Measurements from ENCODE around the gene ISCU.
"Not testable (repeated sequence)": the region's sequence is repeated elsewhere in the genome, so short reads cannot be mapped to it uniquely, and the experiment has no call there.

The ISCU gene

GRCh38 chr12:108612788-108613282 is 50.4 kb downstream of the ISCU start:
- intact Hi-C loops (cut with DNase I) = no loop called here
- no peak for DNase-seq

DNA sequence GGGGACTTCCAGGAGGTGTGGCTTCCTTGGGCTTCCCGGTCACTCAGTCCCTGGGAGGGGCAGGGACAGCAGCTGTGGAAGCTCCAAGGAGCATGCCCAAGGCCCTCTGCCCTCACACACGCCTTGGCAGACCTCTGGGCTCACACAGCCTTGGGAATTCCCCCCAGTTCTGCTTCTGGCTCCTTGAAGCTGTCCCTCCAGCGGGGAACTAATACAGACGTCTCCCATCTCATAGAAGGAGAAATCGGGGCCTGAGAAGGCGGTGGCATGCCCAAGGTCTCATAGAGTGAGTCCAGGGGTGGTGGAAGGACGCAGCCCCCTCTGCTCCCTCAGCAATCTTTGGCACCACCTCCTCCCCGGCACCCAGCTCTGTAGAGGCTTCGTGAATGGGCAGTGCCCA is 51.2 kb downstream of the ISCU start:
- no peak for DNase-seq
- intact Hi-C loops (cut with DNase I) = no loop called here

DNA sequence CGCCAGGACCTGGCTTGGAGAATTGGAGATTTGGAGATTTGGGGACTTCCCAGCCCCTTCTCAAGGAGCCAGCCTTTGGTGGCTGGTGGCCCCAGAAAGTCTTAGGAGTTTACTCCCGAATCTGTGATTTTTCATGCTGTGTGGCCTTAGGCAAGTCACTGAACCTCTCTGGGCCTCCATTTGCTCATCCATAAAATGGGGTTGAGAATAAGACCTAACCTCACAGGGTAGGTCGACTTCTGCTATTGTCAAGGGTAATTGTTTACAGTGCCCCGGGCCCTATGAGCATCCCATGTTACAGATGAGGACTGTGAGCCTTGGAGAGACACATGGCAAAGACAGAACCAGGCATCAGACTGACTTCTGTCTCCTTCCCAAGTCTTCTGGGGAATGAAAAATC is 51.6 kb downstream of the ISCU start:
- no peak for DNase-seq
- intact Hi-C loops (cut with DNase I) = no loop called here

GRCh38 chr12:108614639-108615038 is 52.2 kb downstream of the ISCU start:
- intact Hi-C loops (cut with DNase I) = no loop called here

DNA sequence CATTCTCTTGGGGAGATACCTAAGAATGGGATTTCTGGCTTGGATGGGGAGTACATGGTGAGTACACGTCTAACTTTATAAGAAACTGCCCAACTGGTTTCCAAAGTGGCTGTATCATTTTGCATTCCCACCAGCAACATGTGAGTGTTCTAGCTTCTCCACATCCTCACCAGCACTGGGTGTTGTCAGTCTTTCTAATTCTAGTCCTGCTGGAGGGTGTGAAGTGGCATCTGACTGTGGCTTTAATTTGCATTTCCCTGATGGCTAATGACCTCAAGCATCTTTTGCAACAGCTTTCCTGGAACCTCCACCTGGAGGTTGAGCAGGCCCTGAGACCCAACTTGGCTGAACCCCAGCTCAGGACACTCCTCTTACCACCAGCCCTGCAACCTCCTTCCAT is 53.5 kb downstream of the ISCU start:
- intact Hi-C loops (cut with DNase I) = no loop called here
- peak in 1 of 10 donors; percentile 20 for DNase-seq

More at GRCh38 chr12:108614639-108615038, 52.2 kb downstream of the ISCU start:
- DNase-seq = peak in 1 of 10 donors; percentile 41

DNA sequence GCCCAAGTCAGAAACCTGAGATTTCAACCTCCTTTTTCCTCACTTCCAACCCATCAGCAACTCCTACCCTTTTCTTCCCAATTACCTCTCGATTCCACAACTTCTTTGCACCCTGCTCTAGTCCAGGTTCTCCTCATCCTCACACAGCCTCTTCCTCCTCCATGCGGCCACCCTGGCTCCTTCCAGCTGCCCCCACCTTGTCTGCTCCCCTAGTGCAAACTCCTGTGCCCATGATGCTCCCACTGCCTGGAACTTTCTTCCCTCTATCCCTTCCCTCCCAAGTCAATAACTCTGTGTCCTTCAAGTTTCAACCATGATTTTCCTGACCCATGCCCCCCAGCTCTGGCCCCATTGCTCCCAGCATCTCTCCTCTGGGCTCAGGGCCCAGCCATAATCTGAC is 54.0 kb downstream of the ISCU start:
- DNase-seq = no peak
- intact Hi-C loops (cut with DNase I) = no loop called here

DNA sequence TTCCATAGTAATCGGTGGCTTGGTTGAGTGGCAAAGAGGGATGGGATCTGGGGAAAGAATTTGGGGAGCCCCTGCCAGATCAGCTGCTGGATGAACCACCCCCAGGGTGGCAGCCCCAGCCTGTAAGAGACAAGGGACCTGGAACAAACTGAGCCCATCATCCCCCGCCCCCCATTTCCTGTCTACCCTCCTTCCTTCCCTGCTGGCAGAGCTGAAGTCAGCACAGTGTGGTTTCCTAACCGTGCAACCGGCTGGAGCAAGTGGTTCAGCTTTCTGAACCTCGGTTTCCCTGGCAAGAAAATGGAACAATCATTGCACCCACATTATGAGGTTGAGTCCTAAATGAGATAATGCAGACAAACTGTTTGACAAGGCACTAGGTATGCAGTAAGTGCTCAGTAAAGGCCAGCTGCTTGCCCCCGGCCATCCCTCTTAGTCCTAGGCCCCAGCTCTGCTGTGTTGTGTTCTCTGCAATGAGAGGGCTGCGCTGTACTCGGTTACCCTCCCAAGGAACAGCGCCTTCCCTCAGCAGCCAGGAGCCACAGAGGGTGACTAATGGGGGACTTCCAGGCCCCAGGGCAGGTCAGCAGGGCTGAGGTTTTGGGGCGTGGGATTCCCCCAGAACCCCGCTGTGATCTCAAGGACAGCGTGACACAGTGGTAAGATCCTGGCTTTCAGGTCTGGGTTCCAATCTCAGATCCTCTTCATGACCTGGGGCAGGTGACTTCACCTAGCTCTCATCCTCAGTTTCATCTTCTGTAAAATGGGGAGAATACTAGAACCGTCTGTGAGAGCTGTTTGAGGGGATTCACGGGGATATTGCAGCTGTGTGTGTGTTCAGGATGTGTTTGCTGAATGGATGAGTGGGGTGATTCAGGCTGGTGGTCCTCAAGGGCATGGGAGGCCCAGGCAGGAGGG is 54.8 kb downstream of the ISCU start:
- DNase-seq = peak in 1 of 10 donors; percentile 41
- intact Hi-C loops (cut with DNase I) = no loop called here

GRCh38 chr12:108618079-108618952 is 55.9 kb downstream of the ISCU start:
- DNase-seq = peak; percentile 61 to 96 (median 81)
- intact Hi-C loops (cut with DNase I) = loop anchor here (1.0 to 2.0 kb wide), 2 partner anchors 48 to 55 kb away; no protein-coding TSS in a partner anchor

DNA sequence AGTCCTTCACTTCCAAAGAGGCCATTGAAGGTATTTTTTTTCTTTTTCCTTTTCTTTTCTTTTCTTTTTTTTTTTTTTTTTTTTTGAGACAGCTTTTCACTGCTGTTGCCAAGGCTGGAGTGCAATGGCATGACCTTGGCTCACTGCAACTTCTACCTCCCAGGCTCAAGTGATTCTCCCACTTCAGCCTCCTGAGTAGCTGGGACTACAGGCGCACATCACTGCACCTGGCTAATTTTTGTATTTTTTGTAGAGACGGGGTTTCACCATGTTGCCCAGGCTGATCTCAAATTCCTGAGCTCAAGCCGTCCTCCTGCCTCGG is 56.5 kb downstream of the ISCU start:
- intact Hi-C loops (cut with DNase I) = loop anchor here (1.0 to 2.0 kb wide), 2 partner anchors 48 to 56 kb away; no protein-coding TSS in a partner anchor
- DNase-seq = not testable (repeated sequence)

Data from posterior cingulate gyrus (tissue), 11 donors.